ENCODE data around the gene ZNF500. TPM values are rescaled to one million over a fixed set of nuclear protein-coding genes. Genes with fewer than 3 reads are reported as not detected.

Gene ZNF500
- total and polyA plus RNA-seq, 2 donors (not counting 1 experiment from before 2014, with no cell fraction given) = 3.1 to 7.1 TPM

DNA sequence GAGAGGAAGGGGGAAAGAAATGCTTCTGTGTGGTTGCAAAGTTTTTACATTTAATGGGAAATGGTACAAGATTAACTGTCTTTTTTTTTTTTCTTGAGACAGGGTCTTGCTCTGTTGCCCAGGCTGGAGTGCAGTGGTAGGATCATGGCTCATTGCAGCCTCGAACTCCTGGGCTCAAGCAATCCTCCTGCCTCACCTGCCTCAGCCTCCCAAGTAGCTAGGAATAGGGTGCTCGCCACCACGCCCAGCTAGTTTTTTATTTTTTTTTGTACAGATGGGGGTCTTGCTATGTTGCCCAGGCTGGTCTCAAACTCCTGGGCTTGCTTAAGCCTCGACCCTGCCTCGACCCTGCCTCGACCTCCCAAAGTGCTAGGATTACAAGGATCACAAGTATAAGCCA lies 39.3 kb upstream of the ZNF500 start:
- Histone ChIP-seq H3K79me2 (ENCODE audit: control insufficient read depth, insufficient read depth, low read length) (no peaks in the 10 kb centered on the region), H3K4me1 (ENCODE audit: control insufficient read depth, extremely low read depth, insufficient read depth, low read length) (peaks cover 2% of the 10 kb centered on the region), H2AFZ (ENCODE audit: low read length) (no peak overlapping the region), H3K27me3 (ENCODE audit: control insufficient read depth, insufficient read depth, low read length) (no peaks in the 10 kb centered on the region), H3K27ac (ENCODE audit: insufficient read depth, low read length) (no peak overlapping the region), H3K9me3 (ENCODE audit: control insufficient read depth, insufficient read depth, low read depth, low read length) (no peaks in the 10 kb centered on the region), H4K20me1 (ENCODE audit: control insufficient read depth, extremely low read depth, insufficient read depth, low read length) (no peaks in the 10 kb centered on the region), H3K9ac (ENCODE audit: insufficient read depth, low read length) (no peak overlapping the region), H3K4me2 (ENCODE audit: extremely low read depth, insufficient read depth, low read length) (no peak overlapping the region), H3K36me3 (ENCODE audit: control insufficient read depth, insufficient read depth, low read length) (peaks cover 9% of the 10 kb centered on the region), H3K4me3 (replicated peaks in 1 of 4; ENCODE audit: control extremely low read depth in 1 of 4, insufficient read depth in 1 of 4, low read depth in 3 of 4, low read length in 4 of 4) (no peak overlapping the region)
- TF ChIP-seq, protein P1, sequence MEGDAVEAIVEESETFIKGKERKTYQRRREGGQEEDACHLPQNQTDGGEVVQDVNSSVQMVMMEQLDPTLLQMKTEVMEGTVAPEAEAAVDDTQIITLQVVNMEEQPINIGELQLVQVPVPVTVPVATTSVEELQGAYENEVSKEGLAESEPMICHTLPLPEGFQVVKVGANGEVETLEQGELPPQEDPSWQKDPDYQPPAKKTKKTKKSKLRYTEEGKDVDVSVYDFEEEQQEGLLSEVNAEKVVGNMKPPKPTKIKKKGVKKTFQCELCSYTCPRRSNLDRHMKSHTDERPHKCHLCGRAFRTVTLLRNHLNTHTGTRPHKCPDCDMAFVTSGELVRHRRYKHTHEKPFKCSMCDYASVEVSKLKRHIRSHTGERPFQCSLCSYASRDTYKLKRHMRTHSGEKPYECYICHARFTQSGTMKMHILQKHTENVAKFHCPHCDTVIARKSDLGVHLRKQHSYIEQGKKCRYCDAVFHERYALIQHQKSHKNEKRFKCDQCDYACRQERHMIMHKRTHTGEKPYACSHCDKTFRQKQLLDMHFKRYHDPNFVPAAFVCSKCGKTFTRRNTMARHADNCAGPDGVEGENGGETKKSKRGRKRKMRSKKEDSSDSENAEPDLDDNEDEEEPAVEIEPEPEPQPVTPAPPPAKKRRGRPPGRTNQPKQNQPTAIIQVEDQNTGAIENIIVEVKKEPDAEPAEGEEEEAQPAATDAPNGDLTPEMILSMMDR (conservative IDR thresholded peaks at IDR 0.05 in 1 of 2, IDR thresholded peaks at IDR 0.05 in 1 of 2; ENCODE audit: low read depth in 1 of 2, low read length in 2 of 2) = no peak
- no peak for TF ChIP-seq EZH2 (IDR thresholded peaks at IDR 0.05; ENCODE audit: low read length, missing control alignments)
- DNase-seq (ENCODE audit: low read depth in 2 of 2) = no peak

DNA sequence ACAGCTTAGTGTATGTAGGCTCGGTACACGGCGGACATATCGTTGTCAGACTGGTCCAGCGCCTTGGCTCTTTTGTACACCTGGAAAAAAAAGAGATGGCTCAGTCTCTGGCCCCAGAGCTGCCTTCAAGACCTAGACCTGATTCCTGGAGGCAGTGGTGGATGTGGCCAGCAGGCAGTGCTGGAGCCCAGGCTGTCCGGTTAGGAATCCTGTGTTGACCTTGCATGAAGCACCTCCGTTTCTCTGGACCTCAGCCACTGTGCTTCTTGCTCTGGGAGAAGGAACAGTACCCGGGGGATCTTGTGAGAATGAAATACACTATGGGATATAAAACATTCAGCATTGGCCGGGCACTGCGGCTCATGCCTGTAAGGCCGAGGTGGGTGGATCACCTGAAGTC lies 38.3 kb upstream of the ZNF500 start:
- H3K36me3 ChIP-seq (ENCODE audit: control insufficient read depth, insufficient read depth, low read length) = peaks cover 9% of the 10 kb centered on the region
- DNase-seq (ENCODE audit: low read depth in 2 of 2) = no peak
- no peaks in the 10 kb centered on the region for H4K20me1 ChIP-seq (ENCODE audit: control insufficient read depth, extremely low read depth, insufficient read depth, low read length)
- H3K4me3 ChIP-seq (replicated peaks in 1 of 4; ENCODE audit: control extremely low read depth in 1 of 4, insufficient read depth in 1 of 4, low read depth in 3 of 4, low read length in 4 of 4) = no peak overlapping the region
- no peak overlapping the region for H3K27ac ChIP-seq (ENCODE audit: insufficient read depth, low read length)
- H3K79me2 ChIP-seq (ENCODE audit: control insufficient read depth, insufficient read depth, low read length) = no peaks in the 10 kb centered on the region
- TF ChIP-seq, protein P1 (conservative IDR thresholded peaks at IDR 0.05 in 1 of 2, IDR thresholded peaks at IDR 0.05 in 1 of 2; ENCODE audit: low read depth in 1 of 2, low read length in 2 of 2) = no peak
- TF ChIP-seq EZH2 (IDR thresholded peaks at IDR 0.05; ENCODE audit: low read length, missing control alignments) = no peak
- H3K9me3 ChIP-seq (ENCODE audit: control insufficient read depth, insufficient read depth, low read depth, low read length) = no peaks in the 10 kb centered on the region
- H3K4me2 ChIP-seq (ENCODE audit: extremely low read depth, insufficient read depth, low read length) = no peak overlapping the region
- no peak overlapping the region for H3K9ac ChIP-seq (ENCODE audit: insufficient read depth, low read length)
- H3K4me1 ChIP-seq (ENCODE audit: control insufficient read depth, extremely low read depth, insufficient read depth, low read length) = peaks cover 2% of the 10 kb centered on the region
- no peak overlapping the region for H2AFZ ChIP-seq (ENCODE audit: low read length)
- H3K27me3 ChIP-seq (ENCODE audit: control insufficient read depth, insufficient read depth, low read length) = no peaks in the 10 kb centered on the region

DNA sequence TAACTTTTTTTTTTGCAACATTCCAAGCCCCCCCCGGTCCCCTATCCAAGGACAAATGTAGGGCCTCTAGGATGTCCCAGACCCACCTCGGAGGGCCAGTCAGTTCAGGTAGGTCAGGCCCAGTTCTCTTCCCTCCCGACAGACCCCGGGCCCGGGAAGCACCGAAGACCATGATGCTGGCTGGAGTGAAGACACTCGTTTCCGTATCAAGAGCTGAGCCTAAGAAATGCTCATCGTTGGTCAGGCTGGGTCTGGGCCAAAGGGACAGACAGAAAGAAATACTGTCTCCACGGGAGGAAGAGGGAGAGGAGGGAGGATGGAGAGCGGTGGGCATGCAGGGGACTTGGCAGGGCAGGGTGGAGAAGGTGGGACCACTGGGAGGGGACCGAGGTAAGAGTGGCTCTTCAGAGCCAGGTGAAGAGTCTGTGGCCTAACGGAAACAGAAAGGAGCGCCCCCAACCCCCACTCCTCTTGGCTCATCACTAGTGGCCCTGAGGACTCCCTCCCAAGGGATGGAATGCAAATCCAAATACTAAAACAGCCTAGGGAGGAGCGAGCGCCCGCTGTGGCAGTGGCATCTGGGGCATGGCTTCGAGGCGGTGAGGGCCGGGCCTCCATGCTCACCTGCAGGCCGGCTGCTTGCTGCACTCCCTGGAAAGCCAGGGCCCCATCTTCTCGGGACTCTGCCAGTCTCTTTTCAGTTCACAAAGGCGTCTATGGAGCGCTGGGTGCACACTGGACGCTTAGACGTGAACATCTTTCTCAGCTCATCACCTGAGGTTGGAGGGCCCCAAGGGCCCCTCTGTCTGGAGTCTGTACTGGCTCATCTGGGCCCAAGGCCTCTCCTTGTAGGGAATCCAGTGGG lies 37.2 kb upstream of the ZNF500 start:
- peaks cover 9% of the 10 kb centered on the region for H3K36me3 ChIP-seq (ENCODE audit: control insufficient read depth, insufficient read depth, low read length)
- no peak overlapping the region for H2AFZ ChIP-seq (ENCODE audit: low read length)
- H3K4me3 ChIP-seq (replicated peaks in 1 of 4; ENCODE audit: control extremely low read depth in 1 of 4, insufficient read depth in 1 of 4, low read depth in 3 of 4, low read length in 4 of 4) = no peak overlapping the region
- TF ChIP-seq, protein P1 (conservative IDR thresholded peaks at IDR 0.05 in 1 of 2, IDR thresholded peaks at IDR 0.05 in 1 of 2; ENCODE audit: low read depth in 1 of 2, low read length in 2 of 2) = no peak
- TF ChIP-seq EZH2 (IDR thresholded peaks at IDR 0.05; ENCODE audit: low read length, missing control alignments) = no peak
- H3K4me2 ChIP-seq (ENCODE audit: extremely low read depth, insufficient read depth, low read length) = no peak overlapping the region
- H3K27me3 ChIP-seq (ENCODE audit: control insufficient read depth, insufficient read depth, low read length) = no peaks in the 10 kb centered on the region
- no peak overlapping the region for H3K27ac ChIP-seq (ENCODE audit: insufficient read depth, low read length)
- no peak overlapping the region for H3K9ac ChIP-seq (ENCODE audit: insufficient read depth, low read length)
- H3K79me2 ChIP-seq (ENCODE audit: control insufficient read depth, insufficient read depth, low read length) = no peaks in the 10 kb centered on the region
- H3K9me3 ChIP-seq (ENCODE audit: control insufficient read depth, insufficient read depth, low read depth, low read length) = no peaks in the 10 kb centered on the region
- no peak for DNase-seq (ENCODE audit: low read depth in 2 of 2)
- peaks cover 2% of the 10 kb centered on the region for H3K4me1 ChIP-seq (ENCODE audit: control insufficient read depth, extremely low read depth, insufficient read depth, low read length)
- no peaks in the 10 kb centered on the region for H4K20me1 ChIP-seq (ENCODE audit: control insufficient read depth, extremely low read depth, insufficient read depth, low read length)
